Neural progenitor cell (in vitro differentiated cells): ENCODE results near the gene WBP4. TPM values are rescaled to one million over a fixed set of nuclear protein-coding genes. Genes with fewer than 3 reads are reported as not detected.

Experiments
- DNase-seq: peaks from one replicate; pipeline ENCODE4 v3.0.0-alpha.2; 2016; ENCODE audit warnings: low spot score
- H2AFZ ChIP-seq: fragments of 200-600 bp; sonication (generic); replicated peaks from 2 replicates; pipeline ENCODE4 v1.6.1; 2016; ENCODE audit warnings: antibody characterized with exemption
- H3F3A ChIP-seq: fragments of 200-600 bp; sonication (generic); 2 replicates; pipeline ENCODE4 v1.6.1; 2016; ENCODE audit warnings: antibody characterized with exemption, low read depth
- H3K27ac ChIP-seq: fragments of 200-600 bp; sonication (generic); 2 replicates; pipeline ENCODE4 v1.5.1; 2016; ENCODE audit warnings: mild to moderate bottlenecking
- H3K27me3 ChIP-seq: fragments of 200-600 bp; sonication (generic); 2 replicates; pipeline ENCODE4 v1.6.1; 2016; ENCODE audit warnings: mild to moderate bottlenecking, moderate library complexity
- H3K36me3 ChIP-seq: fragments of 200-600 bp; sonication (generic); 2 replicates; pipeline ENCODE4 v1.5.1; 2016
- H3K4me1 ChIP-seq: fragments of 200-600 bp; sonication (generic); 2 replicates; pipeline ENCODE4 v1.6.1; 2016; ENCODE audit warnings: mixed run types
- H3K4me2 ChIP-seq: fragments of 200-600 bp; sonication (generic); 2 replicates; pipeline ENCODE4 v1.6.1; 2016
- H3K4me3 ChIP-seq: fragments of 200-600 bp; sonication (generic); 2 replicates; pipeline ENCODE4 v1.5.1; 2016
- H3K79me2 ChIP-seq: fragments of 200-600 bp; sonication (generic); 2 replicates; pipeline ENCODE4 v1.6.1; 2016; ENCODE audit warnings: low read depth
- H3K9ac ChIP-seq: fragments of 200-600 bp; sonication (generic); 2 replicates; pipeline ENCODE4 v1.6.1; 2016
- H3K9me3 ChIP-seq: fragments of 200-600 bp; sonication (generic); 2 replicates; pipeline ENCODE4 v1.5.1; 2016; ENCODE audit warnings: low read depth
- H4K20me1 ChIP-seq: fragments of 200-600 bp; sonication (generic); 2 replicates; pipeline ENCODE4 v1.6.1; 2016; ENCODE audit warnings: low read depth
- H3K27ac Mint-ChIP-seq: 3 replicates; pipeline ENCODE4 v1.8.0; 2021; ENCODE audit warnings: mixed read lengths
- H3K27me3 Mint-ChIP-seq: 2 replicates; pipeline ENCODE4 v1.8.0; 2022; ENCODE audit warnings: low read depth, mild to moderate bottlenecking, inconsistent platforms, moderate library complexity, mixed read lengths; ENCODE audit not compliant: insufficient read depth
- H3K36me3 Mint-ChIP-seq: 3 replicates; pipeline ENCODE4 v1.8.0; 2021; ENCODE audit warnings: mixed read lengths
- H3K4me1 Mint-ChIP-seq: 3 replicates; pipeline ENCODE4 v1.8.0; 2021; ENCODE audit warnings: mixed read lengths
- H3K4me3 Mint-ChIP-seq: 3 replicates; pipeline ENCODE4 v1.8.0; 2021; ENCODE audit warnings: mild to moderate bottlenecking, moderate library complexity, mixed read lengths
- H3K9me3 Mint-ChIP-seq: 3 replicates; pipeline ENCODE4 v1.8.0; 2020; ENCODE audit warnings: mixed read lengths
- CTCF ChIP-seq: fragments of 200-600 bp; sonication (generic); IDR thresholded peaks from 2 replicates; pipeline ENCODE4 v1.5.1; 2017; ENCODE audit warnings: antibody characterized with exemption, mild to moderate bottlenecking
- EZH2 ChIP-seq: fragments of 200-600 bp; sonication (generic); IDR thresholded peaks from 2 replicates; pipeline ENCODE4 v1.6.1; 2017; ENCODE audit warnings: antibody characterized with exemption, mild to moderate bottlenecking, moderate library complexity
- EZH2phosphoT487 ChIP-seq: fragments of 200-600 bp; sonication (generic); IDR thresholded peaks from 2 replicates; pipeline ENCODE4 v1.6.1; 2017; ENCODE audit warnings: antibody characterized with exemption
- total RNA-seq: library from RNA; depleted of rRNA; stranded (reverse); fragments of >200 nt; gene quantifications from 2 replicates; pipeline ENCODE4 v1.2.3, GENCODE V29; 2015; ENCODE audit warnings: low replicate concordance

Gene WBP4
- total RNA-seq, 1 donor from 2014 or later: 12.9 TPM

GRCh38 chr13:41049480-41050440 is 11.5 kb upstream of the WBP4 start:
- Histone ChIP-seq H3K27ac (no peak overlapping the region), H2AFZ (no peak overlapping the region), H3K79me2 (no peaks in the 10 kb centered on the region), H4K20me1 (no peaks in the 10 kb centered on the region), H3K36me3 (no peaks in the 10 kb centered on the region), H3K4me3 (no peak overlapping the region), H3K9ac (no peak overlapping the region), H3F3A (no peaks in the 10 kb centered on the region), H3K9me3 (peaks cover 4% of the 10 kb centered on the region), H3K4me2 (no peak overlapping the region), H3K4me1 (no peaks in the 10 kb centered on the region), H3K27me3 (no peaks in the 10 kb centered on the region)
- H3K27me3 Mint-ChIP-seq: peaks cover 2% of the 10 kb centered on the region
- peaks cover 22% of the 10 kb centered on the region for H3K36me3 Mint-ChIP-seq
- peaks cover 44% of the 10 kb centered on the region for H3K9me3 Mint-ChIP-seq
- no peak overlapping the region for H3K4me3 Mint-ChIP-seq
- no peak overlapping the region for H3K27ac Mint-ChIP-seq
- no peak for DNase-seq
- no peaks in the 10 kb centered on the region for H3K4me1 Mint-ChIP-seq
- TF ChIP-seq CTCF (no peak), EZH2 (no peak), EZH2phosphoT487 (no peak)

GRCh38 chr13:41052441-41052840 is 8.9 kb upstream of the WBP4 start:
- peaks cover 4% of the 10 kb centered on the region for H3K9me3 ChIP-seq
- TF ChIP-seq EZH2 (no peak), EZH2phosphoT487 (no peak)
- H3K4me3 ChIP-seq: no peak overlapping the region
- H3K36me3 ChIP-seq: no peaks in the 10 kb centered on the region
- Mint-ChIP-seq H3K36me3 (peaks cover 17% of the 10 kb centered on the region), H3K9me3 (peaks cover 20% of the 10 kb centered on the region), H3K4me1 (peaks cover 7% of the 10 kb centered on the region), H3K27me3 (peaks cover 2% of the 10 kb centered on the region), H3K27ac (no peak overlapping the region), H3K4me3 (no peak overlapping the region)
- no peaks in the 10 kb centered on the region for H4K20me1 ChIP-seq
- no peaks in the 10 kb centered on the region for H3K4me1 ChIP-seq
- no peak overlapping the region for H3K9ac ChIP-seq
- DNase-seq: no peak
- no peak overlapping the region for H3K27ac ChIP-seq
- peaks cover 1% of the 10 kb centered on the region for H3K79me2 ChIP-seq
- no peak overlapping the region for H2AFZ ChIP-seq
- H3F3A ChIP-seq: no peaks in the 10 kb centered on the region
- H3K4me2 ChIP-seq: no peak overlapping the region
- no peaks in the 10 kb centered on the region for H3K27me3 ChIP-seq

- H3K4me1 ChIP-seq: no peaks in the 10 kb centered on the region
- TF ChIP-seq CTCF (no peak), EZH2phosphoT487 (no peak), EZH2 (no peak)
- peaks cover 9% of the 10 kb centered on the region for H3K79me2 ChIP-seq
- H3K27ac ChIP-seq: no peak overlapping the region
- Mint-ChIP-seq H3K4me1 (peaks cover 11% of the 10 kb centered on the region), H3K9me3 (peaks cover 18% of the 10 kb centered on the region), H3K27me3 (peaks cover 2% of the 10 kb centered on the region), H3K36me3 (peaks cover 17% of the 10 kb centered on the region), H3K4me3 (no peak overlapping the region), H3K27ac (no peak overlapping the region)
- no peak overlapping the region for H3K4me3 ChIP-seq
- no peaks in the 10 kb centered on the region for H3K27me3 ChIP-seq
- peaks cover 4% of the 10 kb centered on the region for H3K9me3 ChIP-seq
- H3K4me2 ChIP-seq: no peak overlapping the region
- H3K36me3 ChIP-seq: no peaks in the 10 kb centered on the region
- no peak overlapping the region for H3K9ac ChIP-seq
- H2AFZ ChIP-seq: no peak overlapping the region
- H4K20me1 ChIP-seq: no peaks in the 10 kb centered on the region
- DNase-seq: no peak
- H3F3A ChIP-seq: no peaks in the 10 kb centered on the region
Observed at GRCh38 chr13:41053384-41053826, 7.9 kb upstream of the WBP4 start.
